A549 (cell line): ENCODE data around the gene SLTM. TPM values are rescaled to one million over a fixed set of nuclear protein-coding genes. Genes with fewer than 3 reads are reported as not detected.
A peak's percentile ranks its signal among the peaks of the same experiment; 100 is the strongest.

Experiments
- ATAC-seq, 2 experiments: fragments of 200-7000 bp in 1 of 2; fragments of >200 bp in 1 of 2; cut with Nextera tagmentation in 1 of 2; cut with Tn5 transposase in 1 of 2; 3 replicates each; pipeline versions ENCODE4 v1.8.0 to v1.9.1; 2018 to 2020; ENCODE audit warnings: mild to moderate bottlenecking in 1 of 2, moderate library complexity in 1 of 2
- CTCF ChIA-PET: fragments of 300-600 bp; sonication (Branson Sonifier 250); formaldehyde crosslinking; extraction: SDS; loops from one replicate; lab custom pipeline; 2021; ENCODE audit warnings: antibody characterized with exemption, inconsistent platforms; lab: Yijun Ruan, JAX
- POLR2A ChIA-PET: fragments of 350-600 bp; formaldehyde crosslinking; extraction: SDS; loops from one replicate; lab custom pipeline; 2021; ENCODE audit warnings: antibody characterized with exemption, inconsistent platforms; lab: Yijun Ruan, JAX
- DNase-seq, 2 experiments: peaks; one replicate each; pipeline versions ENCODE4 v3.0.0 to v3.0.0-alpha.2; 2011 to 2016; ENCODE audit warnings: low read depth in 1 of 2, low spot score in 1 of 2
- FAIRE-seq: peaks from 2 replicates; lab custom pipeline; 2011; peaks lifted over from hg19 to GRCh38; lab: Jason Lieb, UNC
- H3K27ac ChIP-seq, 2 experiments: fragments of >200 bp; sonication (Bioruptor Twin); formaldehyde crosslinking; 3 replicates each; pipeline ENCODE4 v1.5.1; 2016 to 2017
- H3K4me1 ChIP-seq: fragments of >200 bp; sonication (Bioruptor Twin); formaldehyde crosslinking; 3 replicates; pipeline ENCODE4 v1.6.1; 2016
- H3K4me2 ChIP-seq: fragments of >200 bp; sonication (Bioruptor Twin); formaldehyde crosslinking; 3 replicates; pipeline ENCODE4 v1.6.1; 2016
- H3K4me3 ChIP-seq: fragments of >200 bp; sonication (Bioruptor Twin); formaldehyde crosslinking; 3 replicates; pipeline ENCODE4 v1.5.1; 2016
- H3K9me3 ChIP-seq: fragments of >200 bp; sonication (Bioruptor Twin); formaldehyde crosslinking; 3 replicates; pipeline ENCODE4 v1.6.1; 2016
- BCL3 ChIP-seq: fragments of >200 bp; sonication (Bioruptor Twin); formaldehyde crosslinking; IDR thresholded peaks from 3 replicates; pipeline ENCODE4 v1.6.1; 2016
- CBX2 ChIP-seq: fragments of 200-600 bp; sonication (generic); IDR thresholded peaks from 2 replicates; pipeline ENCODE4 v1.6.1; 2016; ENCODE audit warnings: low read depth, mild to moderate bottlenecking, borderline replicate concordance
- E2F6 ChIP-seq: IDR thresholded peaks from 2 replicates; pipeline ENCODE4 v1.6.1; 2012; ENCODE audit warnings: low read depth, borderline replicate concordance
- EP300 ChIP-seq, 2 experiments: fragments of >200 bp; sonication (Bioruptor Twin); formaldehyde crosslinking; IDR thresholded peaks; 2 replicates in 1 of 2; 3 replicates in 1 of 2; pipeline ENCODE4 v1.6.1; 2016 to 2017
- ESRRA ChIP-seq: fragments of 150-350 bp; IDR thresholded peaks from 2 replicates; pipeline ENCODE4 v1.6.1; 2014; ENCODE audit warnings: mild to moderate bottlenecking, low read length, borderline replicate concordance
- FOSB ChIP-seq: fragments of 250-450 bp; sonication (Bioruptor Pico); IDR thresholded peaks from 2 replicates; pipeline ENCODE4 v1.5.0; 2020; ENCODE audit warnings: mild to moderate bottlenecking, moderate library complexity
- FOSL2 ChIP-seq, 2 experiments: fragments of 450-650 bp in 1 of 2; fragments of >200 bp in 1 of 2; sonication (Bioruptor Twin) in 1 of 2; formaldehyde crosslinking; IDR thresholded peaks; 2 replicates each; pipeline versions ENCODE4 v1.5.0 to v1.6.1; 2016 to 2020; ENCODE audit warnings: mild to moderate bottlenecking in 1 of 2, moderate library complexity in 1 of 2
- HDAC2 ChIP-seq: fragments of 200-600 bp; sonication (generic); IDR thresholded peaks from 2 replicates; pipeline ENCODE4 v1.6.1; 2016
- HES2 ChIP-seq: fragments of >200 bp; sonication (Bioruptor Twin); formaldehyde crosslinking; IDR thresholded peaks from 2 replicates; pipeline ENCODE4 v1.6.1; 2016
- HEYL ChIP-seq: fragments of 250-450 bp; sonication (Bioruptor Pico); IDR thresholded peaks from 2 replicates; pipeline ENCODE4 v1.8.0; 2021; ENCODE audit warnings: mild to moderate bottlenecking, moderate library complexity
- HMGXB4 ChIP-seq: fragments of 250-450 bp; sonication (Bioruptor Pico); IDR thresholded peaks from 2 replicates; pipeline ENCODE4 v1.5.0; 2021; ENCODE audit warnings: mild to moderate bottlenecking, moderate library complexity, borderline replicate concordance
- HOXB13 ChIP-seq: fragments of 250-450 bp; sonication (Bioruptor Pico); IDR thresholded peaks from 2 replicates; pipeline ENCODE4 v1.5.0; 2020; ENCODE audit warnings: low read depth, mild to moderate bottlenecking, moderate library complexity
- KDM5A ChIP-seq: fragments of 200-600 bp; sonication (generic); IDR thresholded peaks from 2 replicates; pipeline ENCODE4 v1.6.1; 2016; ENCODE audit warnings: antibody characterized with exemption, mild to moderate bottlenecking
- MAFK ChIP-seq: fragments of 450-650 bp; IDR thresholded peaks from 2 replicates; pipeline ENCODE4 v1.6.1; 2014; ENCODE audit not compliant: partially characterized antibody
- PBX3 ChIP-seq: IDR thresholded peaks from 2 replicates; pipeline ENCODE4 v1.6.1; 2012
- PHF8 ChIP-seq: fragments of 200-600 bp; sonication (generic); IDR thresholded peaks from 2 replicates; pipeline ENCODE4 v1.6.1; 2016; ENCODE audit warnings: low read depth, mild to moderate bottlenecking, antibody characterized with exemption, moderate library complexity, borderline replicate concordance
- POLR2A ChIP-seq: IDR thresholded peaks from 2 replicates; pipeline ENCODE4 v1.6.1; 2012; ENCODE audit warnings: mild to moderate bottlenecking, low read length
- POLR2AphosphoS2 ChIP-seq: conservative IDR thresholded peaks from 2 replicates; pipeline ENCODE4 v1.6.1; 2012; ENCODE audit warnings: low read length, improper control_type of control experiment, inconsistent platforms
- RARB ChIP-seq: fragments of 250-450 bp; sonication (Bioruptor Pico); IDR thresholded peaks from 2 replicates; pipeline ENCODE4 v1.8.0; 2021; ENCODE audit warnings: mild to moderate bottlenecking, moderate library complexity
- RCOR1 ChIP-seq: fragments of 150-350 bp; IDR thresholded peaks from 2 replicates; pipeline ENCODE4 v1.6.1; 2014; ENCODE audit warnings: antibody characterized with exemption, low read length, low read depth
- SMC3 ChIP-seq: fragments of >200 bp; sonication (Bioruptor Twin); formaldehyde crosslinking; IDR thresholded peaks from 3 replicates; pipeline ENCODE4 v1.6.1; 2018; ENCODE audit warnings: inconsistent platforms
- TFCP2L1 ChIP-seq: fragments of 250-450 bp; sonication (Bioruptor Pico); IDR thresholded peaks from 2 replicates; pipeline ENCODE4 v1.5.0; 2021; ENCODE audit warnings: mild to moderate bottlenecking
- ZSCAN20 ChIP-seq: fragments of 250-450 bp; sonication (Bioruptor Pico); IDR thresholded peaks from 2 replicates; pipeline ENCODE4 v1.8.0; 2022; ENCODE audit warnings: mild to moderate bottlenecking, moderate library complexity
- WGBS: methylation state at CpG from one replicate; pipeline ENCODE4 v1.1.6; 2017; ENCODE audit errors: missing lambda C conversion rate; 5-methylcytosine and 5-hydroxymethylcytosine counted together
- polyA plus RNA-seq, 4 experiments: library from polyadenylated mRNA; depleted of rRNA in 3 of 4; stranded (reverse); fragments of >200 nt; fragmentation: RNase III in 1 of 4; extraction: RNeasy Plus Mini Kit Qiagen cat#74134 plus additional on column Dnase treatment in 1 of 4; gene quantifications; 2 replicates in 3 of 4; 3 replicates in 1 of 4; pipeline ENCODE4 v1.2.3, GENCODE V29; 2011 to 2017

The SLTM gene
- polyA plus RNA-seq, 2 of the 4 experiments (the other 2 are of a cell fraction), result 93.5 to 133 TPM

GRCh38 chr15:58962662-58963565 lies 29.4 kb upstream of the SLTM start:
- POLR2A ChIA-PET, result no interaction called here
- CTCF ChIA-PET, result interaction anchor here (0.7 to 1.9 kb wide), 7 partner anchors 8 to 566 kb away, joined by 3 to 8 read pairs (median 3); no protein-coding TSS in a partner anchor

GRCh38 chr15:58962136-58962535 lies 28.7 kb upstream of the SLTM start:
- H3K4me3 ChIP-seq, result no peak overlapping the region
- POLR2A ChIA-PET, result no interaction called here
- no peak overlapping the region for H3K27ac ChIP-seq
- 77% methylated on average over 1 of the region's 1 CpG for WGBS
- H3K9me3 ChIP-seq, result no peaks in the 10 kb centered on the region
- H3K4me1 ChIP-seq, result peaks cover 13% of the 10 kb centered on the region
- ATAC-seq (no peak), FAIRE-seq (no peak), DNase-seq (no peak)
- H3K4me2 ChIP-seq, result no peak overlapping the region
- CTCF ChIA-PET, result interaction anchor here (0.6 to 1.9 kb wide), 3 partner anchors 18 to 567 kb away, joined by 3 to 4 read pairs (median 4); no protein-coding TSS in a partner anchor
- TF ChIP-seq E2F6 (no peak), PBX3 (no peak), RARB (no peak), BCL3 (no peak), MAFK (no peak)

More at GRCh38 chr15:58962662-58963565, 29.4 kb upstream of the SLTM start:
- DNase-seq (peak in 1 of 2 experiments; percentile 58), FAIRE-seq (peak; percentile 67), ATAC-seq (peak in 1 of 2 experiments; percentile 76; a peak in 4 of 6 replicates)
- H3K27ac ChIP-seq, result peak overlapping the region in 1 of 2 experiments; percentile 40; a peak in 3 of 6 replicates
- H3K4me3 ChIP-seq, result no peak overlapping the region
- H3K9me3 ChIP-seq, result no peaks in the 10 kb centered on the region
- 53% methylated on average over 8 of the region's 8 CpGs for WGBS
- TF ChIP-seq CBX2 (no peak), KDM5A (no peak), POLR2A (no peak), HES2 (no peak), FOSL2 (IDR thresholded peaks at IDR 0.05) (no peak), FOSL2 (CRISPR knock-in tag; IDR thresholded peaks at IDR 0.05) (peak; percentile 36; the same call in 1 of the 2 replicates), ESRRA (no peak), HOXB13 (CRISPR knock-in tag) (no peak)
- peak overlapping the region; percentile 35; the same call in 2 of the 3 replicates for H3K4me2 ChIP-seq
- H3K4me1 ChIP-seq, result peaks cover 12% of the 10 kb centered on the region

GRCh38 chr15:58958811-58959210 lies 25.3 kb upstream of the SLTM start:
- peaks cover 14% of the 10 kb centered on the region for H3K4me1 ChIP-seq
- DNase-seq, result no peak
- no peak overlapping the region for H3K27ac ChIP-seq
- no peaks in the 10 kb centered on the region for H3K9me3 ChIP-seq
- no peak for FAIRE-seq
- H3K4me2 ChIP-seq, result no peak overlapping the region
- no peak overlapping the region for H3K4me3 ChIP-seq
- ChIA-PET POLR2A (no interaction called here), CTCF (interaction anchor here (1.0 to 4.0 kb wide), 11 partner anchors 9 to 746 kb away, joined by 3 to 24 read pairs (median 5); no protein-coding TSS in a partner anchor)
- no peak for ATAC-seq
- 86% methylated on average over 4 of the region's 4 CpGs for WGBS
- no peak for TF ChIP-seq HMGXB4
- TF ChIP-seq TFCP2L1, result no peak
- TF ChIP-seq KDM5A, result no peak
- TF ChIP-seq HDAC2, result no peak
- no peak for TF ChIP-seq EP300 (IDR thresholded peaks at IDR 0.05)
- TF ChIP-seq SMC3, result no peak
- no peak for TF ChIP-seq ZSCAN20 (CRISPR knock-in tag)
- no peak for TF ChIP-seq POLR2AphosphoS2
- no peak for TF ChIP-seq HOXB13 (CRISPR knock-in tag)
- no peak for TF ChIP-seq CBX2
- no peak for TF ChIP-seq E2F6
- TF ChIP-seq PBX3, result no peak
- no peak for TF ChIP-seq RARB
- no peak for TF ChIP-seq FOSB
- no peak for TF ChIP-seq PHF8
- no peak for TF ChIP-seq RCOR1
- no peak for TF ChIP-seq HEYL
